CD4-positive, alpha-beta T cell treated with Interleukin-6 for 4 hours (primary cell): ENCODE measurements around the gene CALCOCO2.

Source experiments
- DNase-seq: peaks from one replicate; pipeline ENCODE4 v3.0.0-alpha.2; 2020; ENCODE audit warnings: mixed read lengths

The CALCOCO2 gene

DNA sequence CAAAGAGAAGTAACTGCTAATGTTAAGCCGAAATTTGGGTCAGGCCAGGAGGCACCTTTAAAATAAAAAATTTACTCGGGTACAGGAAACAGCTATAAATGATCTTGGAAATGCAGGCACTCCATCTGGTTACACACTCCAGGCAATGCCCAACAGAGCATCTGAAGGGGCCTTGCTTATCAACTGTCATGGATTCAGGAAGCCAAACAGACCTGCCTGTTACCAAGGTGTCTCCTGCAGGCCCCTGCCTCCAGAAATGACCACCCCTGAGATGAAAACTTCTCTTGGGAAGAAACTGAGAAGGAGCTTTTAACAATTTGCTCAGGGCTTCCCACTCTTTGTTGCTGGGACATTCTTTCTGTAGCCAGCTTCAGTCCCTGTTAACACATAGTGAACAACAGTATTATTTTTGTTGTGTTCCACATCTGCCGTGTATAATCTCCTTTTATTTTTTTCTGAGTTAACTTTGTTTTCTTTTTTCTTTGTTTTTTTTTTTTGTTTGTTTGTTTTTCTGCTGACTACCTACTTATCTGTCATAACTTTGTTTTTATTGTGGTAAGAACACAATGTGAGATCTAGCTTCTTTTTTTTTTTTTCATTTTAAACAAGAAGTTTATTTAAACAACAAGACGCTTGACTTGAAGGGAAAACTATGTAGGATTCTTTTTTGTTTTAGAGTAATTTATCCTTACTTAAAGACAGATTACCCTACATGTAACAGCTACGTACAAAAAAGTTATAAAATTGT, 43.0 kb downstream of the CALCOCO2 start:
- DNase-seq, result no peak

- peak; percentile 64 for DNase-seq
Measured at GRCh38 chr17:48878920-48879898, 48.4 kb downstream of the CALCOCO2 start.

DNA sequence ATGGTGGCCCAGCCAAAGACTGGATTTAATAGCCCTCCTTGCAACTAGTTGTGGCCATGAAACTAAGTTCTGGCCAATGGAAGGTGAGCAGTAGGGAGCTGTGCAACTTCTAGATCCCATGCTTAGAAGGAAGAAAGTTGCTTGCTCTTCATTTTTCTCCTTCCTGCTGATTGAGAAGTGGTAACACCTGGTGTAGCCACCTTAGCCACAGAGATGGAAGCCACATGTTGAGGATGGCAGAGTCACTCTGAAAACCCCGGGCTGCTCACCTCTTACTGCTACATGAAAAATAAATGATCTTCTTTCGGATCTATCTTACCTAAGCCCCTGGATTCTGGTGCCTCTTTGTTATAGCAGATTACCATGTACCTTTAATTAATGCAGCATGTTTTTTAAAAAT, 51.4 kb downstream of the CALCOCO2 start:
- DNase-seq, result no peak

DNA sequence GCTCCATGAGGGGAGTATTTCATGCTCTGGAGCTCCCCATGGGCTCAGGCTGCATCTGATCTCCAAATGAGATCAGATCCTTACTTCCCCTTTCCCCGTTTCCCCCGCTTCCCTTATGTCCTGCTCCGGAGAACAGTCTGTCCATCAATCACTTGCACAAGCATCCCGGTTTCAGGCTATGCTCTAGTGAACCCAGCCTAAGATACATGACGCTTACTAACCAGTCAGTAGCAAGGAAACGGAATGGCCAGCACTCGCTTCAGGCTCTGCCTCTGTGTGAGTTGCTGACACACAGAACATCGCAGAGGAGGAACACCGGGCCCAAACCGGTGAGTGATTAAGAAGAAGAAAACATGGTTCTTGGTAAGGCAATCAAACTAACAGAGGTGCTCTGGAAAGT, 52.3 kb downstream of the CALCOCO2 start:
- DNase-seq, result no peak

GRCh38 chr17:48890086-48890485, 59.3 kb downstream of the CALCOCO2 start:
- DNase-seq, result no peak

- no peak for DNase-seq
Measured at GRCh38 chr17:48892940-48893645, 62.3 kb downstream of the CALCOCO2 start.

DNA sequence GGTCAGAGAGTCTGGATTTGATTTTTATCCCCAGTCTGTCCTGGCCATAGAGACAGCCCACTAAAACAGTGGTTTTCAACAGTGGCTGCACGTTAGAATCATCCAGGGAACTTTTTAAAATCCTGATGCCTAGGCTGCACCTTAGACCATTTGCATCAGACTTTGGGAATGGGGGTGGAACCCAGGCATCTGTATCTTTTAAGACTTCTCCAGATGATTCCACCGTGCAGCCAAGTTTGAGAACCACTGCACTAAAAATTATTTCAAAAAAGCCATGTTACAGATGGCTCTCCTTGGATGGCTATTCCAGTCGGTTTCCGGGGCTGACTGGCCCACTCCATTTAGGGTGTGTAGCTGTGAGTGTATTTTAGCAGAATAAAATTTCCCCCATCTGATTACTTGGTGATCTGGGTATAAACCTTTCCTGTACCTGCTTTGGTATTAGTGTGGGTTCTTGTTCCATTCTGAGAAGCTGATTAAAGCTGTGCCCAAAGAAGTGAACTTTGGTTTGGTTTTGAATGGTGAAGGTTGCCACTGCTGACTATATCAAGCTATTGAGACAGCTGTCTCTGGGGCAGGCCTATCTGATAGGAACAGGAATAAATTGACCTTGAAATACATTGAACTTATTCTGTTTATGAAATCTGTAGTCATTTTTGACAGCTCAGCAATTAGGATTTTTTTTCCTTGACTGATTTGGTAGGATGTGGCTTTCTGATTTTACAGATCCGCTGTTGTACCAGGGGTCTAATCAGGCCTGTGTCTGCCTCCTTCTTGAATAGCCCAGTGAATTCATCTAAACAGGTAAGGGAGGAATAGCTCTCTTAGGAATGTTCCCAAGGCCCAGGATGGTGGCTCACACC, 63.0 kb downstream of the CALCOCO2 start:
- no peak for DNase-seq

- no peak for DNase-seq
Measured at GRCh38 chr17:48894886-48895285, 64.1 kb downstream of the CALCOCO2 start.

DNA sequence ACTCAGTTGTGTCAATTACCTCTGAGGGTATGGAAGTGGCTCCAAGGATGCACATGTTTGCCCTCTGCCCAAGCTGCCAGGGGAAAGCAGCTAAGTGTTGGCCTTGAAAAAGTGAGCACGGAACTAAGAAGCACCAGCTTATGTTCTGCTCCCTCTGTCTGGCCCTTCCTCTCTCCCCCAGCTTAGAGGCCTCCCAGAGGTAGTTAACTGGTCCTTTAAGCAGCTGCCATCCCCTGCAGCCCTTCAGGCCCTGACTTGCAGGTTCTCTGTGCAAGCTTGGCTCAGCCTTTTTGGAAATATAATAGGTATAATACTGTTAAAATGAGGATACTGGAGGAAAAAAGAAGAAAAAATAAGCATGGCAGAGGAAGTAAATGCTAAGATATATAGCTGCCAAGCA, 70.4 kb downstream of the CALCOCO2 start:
- DNase-seq, result no peak

GRCh38 chr17:48903401-48903800, 72.6 kb downstream of the CALCOCO2 start:
- DNase-seq, result no peak

DNA sequence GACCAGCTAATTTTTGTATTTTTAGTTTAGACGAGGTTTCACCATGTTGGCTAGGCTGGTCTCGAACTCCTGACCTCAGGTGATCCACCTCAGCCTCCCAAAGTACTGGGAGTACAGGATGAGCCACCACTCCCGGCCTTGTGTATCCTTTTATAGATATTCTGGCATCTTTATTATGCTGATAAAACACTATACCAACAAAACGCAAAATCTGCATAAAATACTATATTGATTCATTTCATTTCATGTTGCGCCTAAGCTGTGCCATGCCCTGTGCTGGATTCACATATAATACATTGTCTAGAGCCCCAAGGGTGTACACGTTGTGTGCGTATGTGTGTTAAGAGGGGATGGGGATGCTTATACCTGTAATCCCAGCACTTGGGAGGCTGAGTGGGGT, 73.6 kb downstream of the CALCOCO2 start:
- DNase-seq, result no peak

- DNase-seq, result no peak
Measured at GRCh38 chr17:48905987-48906515, 75.2 kb downstream of the CALCOCO2 start.

DNA sequence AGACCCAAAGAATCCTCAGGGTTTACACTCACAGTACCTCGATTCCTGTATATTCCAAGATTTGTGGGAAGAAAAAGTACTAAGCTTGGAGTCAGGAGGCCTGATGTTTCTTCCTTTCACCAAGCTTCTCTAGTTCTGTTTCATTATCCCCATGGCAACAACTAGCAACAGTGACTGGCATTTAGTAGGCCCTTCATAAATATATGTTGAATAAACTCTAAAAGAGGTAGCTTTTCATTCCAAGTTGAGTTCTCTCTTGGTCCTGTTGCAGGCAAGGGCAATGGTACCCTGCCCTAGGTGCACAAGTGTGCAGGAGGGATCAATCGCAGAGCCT, 76.8 kb downstream of the CALCOCO2 start:
- DNase-seq, result no peak

DNA sequence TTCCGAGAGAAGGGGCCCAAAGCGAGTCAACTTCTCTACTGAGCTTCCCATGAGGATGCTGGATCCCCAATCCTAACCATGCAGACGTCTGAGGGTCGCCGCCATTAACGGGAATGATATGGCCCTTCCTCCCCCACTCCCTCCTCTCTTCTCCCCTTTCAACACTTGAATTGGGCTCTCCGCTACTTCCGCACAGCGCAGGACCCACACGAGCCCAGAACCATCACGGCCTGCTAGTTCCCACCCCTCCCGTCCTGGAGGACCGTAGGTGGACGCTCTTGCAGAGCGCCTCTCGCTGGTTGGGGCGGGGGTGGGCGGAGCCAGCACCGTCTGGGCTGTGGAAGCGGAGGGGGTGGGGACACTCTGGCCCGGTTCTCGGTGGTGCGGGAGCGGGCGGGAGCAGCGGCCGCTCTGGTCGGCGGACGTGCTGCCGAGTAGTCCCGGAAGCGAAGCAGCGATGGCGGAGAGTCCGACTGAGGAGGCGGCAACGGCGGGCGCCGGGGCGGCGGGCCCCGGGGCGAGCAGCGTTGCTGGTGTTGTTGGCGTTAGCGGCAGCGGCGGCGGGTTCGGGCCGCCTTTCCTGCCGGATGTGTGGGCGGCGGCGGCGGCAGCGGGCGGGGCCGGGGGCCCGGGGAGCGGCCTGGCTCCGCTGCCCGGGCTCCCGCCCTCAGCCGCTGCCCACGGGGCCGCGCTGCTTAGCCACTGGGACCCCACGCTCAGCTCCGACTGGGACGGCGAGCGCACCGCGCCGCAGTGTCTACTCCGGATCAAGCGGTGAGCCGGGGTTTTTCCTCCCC, 77.4 kb downstream of the CALCOCO2 start, which contains the start of gene UBE2Z:
UBE2Z (plus strand) TSS at position 361 of the 797 bp plus-strand sequence; CDS start at position 458, 97 bp downstream.
- DNase-seq, result peak; percentile 96

DNA sequence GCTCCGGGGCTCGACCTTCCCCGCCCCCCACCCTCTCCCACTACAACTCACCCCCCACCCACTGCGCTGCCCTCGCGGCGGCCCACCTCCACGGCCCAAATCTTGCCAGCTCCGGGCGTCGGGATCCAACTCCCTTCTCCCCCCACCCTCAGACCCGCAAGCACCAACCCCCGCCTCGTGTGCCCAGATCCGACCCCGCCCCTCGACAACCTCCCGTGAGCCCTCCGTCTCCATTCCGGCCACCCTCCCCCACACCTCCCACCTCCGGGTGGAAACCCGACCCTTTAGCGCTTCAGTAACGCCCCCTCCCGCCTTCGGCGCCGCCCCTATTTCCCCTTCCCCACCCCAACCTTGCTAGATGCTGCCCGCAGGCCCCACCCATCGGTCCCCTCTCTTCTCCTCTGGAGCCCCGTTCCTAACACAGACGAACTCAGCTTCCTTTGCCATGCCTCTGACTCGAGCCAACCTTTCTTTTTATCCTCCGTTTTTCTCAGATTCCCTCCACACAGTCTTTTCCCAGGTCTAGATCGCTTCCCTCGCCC, 78.1 kb downstream of the CALCOCO2 start:
- DNase-seq, result peak; percentile 93

GRCh38 chr17:48909783-48910182, 78.9 kb downstream of the CALCOCO2 start:
- no peak for DNase-seq

- no peak for DNase-seq
Measured at GRCh38 chr17:48910370-48910769, 79.5 kb downstream of the CALCOCO2 start.

DNA sequence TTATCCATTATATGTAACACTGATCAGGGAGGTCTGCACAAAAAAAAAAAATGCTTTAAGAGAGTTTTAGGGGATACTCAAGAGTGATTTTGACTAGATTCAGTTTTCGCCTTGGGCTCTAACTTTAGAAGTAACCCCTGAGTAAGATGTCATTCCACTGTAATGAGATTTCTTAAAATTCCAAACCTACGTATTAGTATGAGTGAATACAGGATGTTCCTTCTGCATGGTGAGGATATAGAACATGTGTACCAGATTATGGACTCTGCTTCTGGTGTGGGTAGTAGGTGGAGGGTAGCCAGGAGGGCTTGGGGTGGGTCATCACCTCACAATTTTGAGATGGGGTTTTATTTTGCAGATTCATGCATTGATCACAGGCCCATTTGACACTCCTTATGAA, 81.6 kb downstream of the CALCOCO2 start:
- DNase-seq, result no peak
